GM23338 (cell line): ENCODE data around the gene UBTF. TPM values are rescaled to one million over a fixed set of nuclear protein-coding genes. Genes with fewer than 3 reads are reported as not detected.

Experiments
- ATAC-seq: fragments of 200-7000 bp; cut with Tn5 transposase; 3 replicates; pipeline ENCODE4 v1.9.1; 2020
- DNase-seq: peaks from one replicate; pipeline ENCODE4 v3.0.0-alpha.2; 2015; ENCODE audit warnings: low spot score
- H2AFZ ChIP-seq: fragments of 200-600 bp; sonication (generic); 2 replicates; pipeline ENCODE4 v1.8.0; 2016; ENCODE audit warnings: antibody characterized with exemption, mild to moderate bottlenecking, moderate library complexity
- H3F3A ChIP-seq: fragments of 200-600 bp; sonication (generic); replicated peaks from 2 replicates; pipeline ENCODE4 v1.8.0; 2017; ENCODE audit warnings: antibody characterized with exemption, mixed run types, low read depth
- H3K27ac ChIP-seq: fragments of 200-600 bp; sonication (generic); 2 replicates; pipeline ENCODE4 v1.6.1; 2016; ENCODE audit warnings: low read depth
- H3K27me3 ChIP-seq: fragments of 200-600 bp; sonication (generic); 2 replicates; pipeline ENCODE4 v1.8.0; 2016; ENCODE audit warnings: mild to moderate bottlenecking, mixed run types, moderate library complexity; ENCODE audit not compliant: insufficient read depth
- H3K36me3 ChIP-seq: fragments of 200-600 bp; sonication (generic); 2 replicates; pipeline ENCODE4 v1.8.0; 2016; ENCODE audit warnings: mild to moderate bottlenecking; ENCODE audit not compliant: insufficient read depth
- H3K4me1 ChIP-seq: fragments of 200-600 bp; sonication (generic); 2 replicates; pipeline ENCODE4 v1.8.0; 2016; ENCODE audit warnings: mild to moderate bottlenecking, moderate library complexity; ENCODE audit not compliant: insufficient read depth
- H3K4me2 ChIP-seq: fragments of 200-600 bp; sonication (generic); 2 replicates; pipeline ENCODE4 v1.7.1; 2017; ENCODE audit warnings: mixed run types
- H3K4me3 ChIP-seq: fragments of 200-600 bp; sonication (generic); 2 replicates; pipeline ENCODE4 v1.6.1; 2016; ENCODE audit warnings: mixed run types
- H3K79me2 ChIP-seq: fragments of 200-600 bp; sonication (generic); replicated peaks from 2 replicates; pipeline ENCODE4 v1.8.0; 2017; ENCODE audit warnings: mild to moderate bottlenecking; ENCODE audit not compliant: insufficient read depth
- H3K9me2 ChIP-seq: fragments of 200-600 bp; sonication (generic); 2 replicates; pipeline ENCODE4 v1.8.0; 2017; ENCODE audit not compliant: insufficient read depth
- H4K20me1 ChIP-seq: fragments of 200-600 bp; sonication (generic); replicated peaks from 2 replicates; pipeline ENCODE4 v1.8.0; 2017; ENCODE audit warnings: mild to moderate bottlenecking; ENCODE audit not compliant: insufficient read depth
- H3K27ac Mint-ChIP-seq: 2 replicates; pipeline ENCODE4 v1.8.0; 2020; ENCODE audit warnings: inconsistent platforms, mild to moderate bottlenecking, moderate library complexity, mixed read lengths
- H3K27me3 Mint-ChIP-seq: 3 replicates; pipeline ENCODE4 v1.8.0; 2022; ENCODE audit warnings: low read depth, mild to moderate bottlenecking, moderate library complexity, mixed read lengths, inconsistent platforms; ENCODE audit not compliant: insufficient read depth, poor library complexity
- H3K36me3 Mint-ChIP-seq: 3 replicates; pipeline ENCODE4 v1.8.0; 2021; ENCODE audit warnings: low read depth, mild to moderate bottlenecking, inconsistent platforms, moderate library complexity, mixed read lengths
- H3K4me1 Mint-ChIP-seq: 3 replicates; pipeline ENCODE4 v1.8.0; 2020; ENCODE audit warnings: mild to moderate bottlenecking, inconsistent platforms, mixed read lengths
- H3K4me3 Mint-ChIP-seq: 3 replicates; pipeline ENCODE4 v1.8.0; 2021; ENCODE audit warnings: moderate library complexity, mild to moderate bottlenecking, inconsistent platforms, mixed read lengths
- H3K9me3 Mint-ChIP-seq: 3 replicates; pipeline ENCODE4 v1.8.0; 2020; ENCODE audit warnings: moderate library complexity, mild to moderate bottlenecking, inconsistent platforms, mixed read lengths
- CREB1 ChIP-seq: fragments of 250-450 bp; sonication (Bioruptor Pico); IDR thresholded peaks from 2 replicates; pipeline ENCODE4 v1.5.0; 2020; ENCODE audit warnings: low read depth, mild to moderate bottlenecking, moderate library complexity
- EZH2 ChIP-seq: fragments of 200-600 bp; sonication (generic); IDR thresholded peaks from one replicate; pipeline ENCODE4 v1.8.0; 2017; ENCODE audit warnings: antibody characterized with exemption, mild to moderate bottlenecking, low read depth; ENCODE audit not compliant: unreplicated experiment
- EZH2phosphoT487 ChIP-seq: fragments of 200-600 bp; sonication (generic); IDR thresholded peaks from one replicate; pipeline ENCODE4 v1.8.1; 2018; ENCODE audit warnings: antibody characterized with exemption; ENCODE audit not compliant: unreplicated experiment
- JUNB ChIP-seq: IDR thresholded peaks from one replicate; pipeline ENCODE4 v1.6.1; 2016; ENCODE audit warnings: antibody characterized with exemption; ENCODE audit not compliant: unreplicated experiment
- NANOG ChIP-seq: IDR thresholded peaks from 2 replicates; pipeline ENCODE4 v1.6.1; 2016; ENCODE audit warnings: antibody characterized with exemption, borderline replicate concordance
- STAT1 ChIP-seq: IDR thresholded peaks from one replicate; pipeline ENCODE4 v1.6.1; 2016; ENCODE audit warnings: antibody characterized with exemption; ENCODE audit not compliant: unreplicated experiment
- ZNF114 ChIP-seq: fragments of 250-450 bp; sonication (Bioruptor Pico); IDR thresholded peaks from 2 replicates; pipeline ENCODE4 v1.5.0; 2020; ENCODE audit warnings: mild to moderate bottlenecking, moderate library complexity
- ZNF331 ChIP-seq: fragments of 250-450 bp; sonication (Bioruptor Pico); IDR thresholded peaks from 2 replicates; pipeline ENCODE4 v1.5.0; 2020; ENCODE audit warnings: low read depth, mild to moderate bottlenecking, moderate library complexity
- polyA plus RNA-seq: library from polyadenylated mRNA; unstranded; fragments of >200 nt; fragmentation: Nextera tagmentation; extraction: Ambion mirVana; gene quantifications from 2 replicates; pipeline ENCODE4 v1.2.1, GENCODE V29; 2016
- total RNA-seq: library from RNA; depleted of rRNA; stranded (reverse); fragments of >200 nt; shearing (Covaris generic); gene quantifications from 2 replicates; pipeline ENCODE4 v1.2.3, GENCODE V29; 2014
- TF ChIP-seq, protein P1 (sequence below): fragments of 250-450 bp; sonication (Bioruptor Pico); IDR thresholded peaks from 2 replicates; pipeline ENCODE4 v1.5.0; 2020; ENCODE audit warnings: mild to moderate bottlenecking, moderate library complexity
- TF ChIP-seq, protein P2 (sequence below): IDR thresholded peaks from 2 replicates; pipeline ENCODE4 v1.6.1; 2016; ENCODE audit warnings: antibody characterized with exemption
- TF ChIP-seq, protein P3 (sequence below), 2 experiments: fragments of 200-600 bp in 1 of 2; sonication (generic) in 1 of 2; conservative IDR thresholded peaks; 2 replicates each; pipeline versions ENCODE4 v1.5.1 to v1.6.1; 2016 to 2017; ENCODE audit warnings: antibody characterized with exemption in 2 of 2, low read depth in 2 of 2, mild to moderate bottlenecking in 2 of 2, moderate library complexity in 1 of 2

Gene UBTF
- total and polyA plus RNA-seq, 2 experiments from 2014 or later: 29.9 to 62.2 TPM

DNA sequence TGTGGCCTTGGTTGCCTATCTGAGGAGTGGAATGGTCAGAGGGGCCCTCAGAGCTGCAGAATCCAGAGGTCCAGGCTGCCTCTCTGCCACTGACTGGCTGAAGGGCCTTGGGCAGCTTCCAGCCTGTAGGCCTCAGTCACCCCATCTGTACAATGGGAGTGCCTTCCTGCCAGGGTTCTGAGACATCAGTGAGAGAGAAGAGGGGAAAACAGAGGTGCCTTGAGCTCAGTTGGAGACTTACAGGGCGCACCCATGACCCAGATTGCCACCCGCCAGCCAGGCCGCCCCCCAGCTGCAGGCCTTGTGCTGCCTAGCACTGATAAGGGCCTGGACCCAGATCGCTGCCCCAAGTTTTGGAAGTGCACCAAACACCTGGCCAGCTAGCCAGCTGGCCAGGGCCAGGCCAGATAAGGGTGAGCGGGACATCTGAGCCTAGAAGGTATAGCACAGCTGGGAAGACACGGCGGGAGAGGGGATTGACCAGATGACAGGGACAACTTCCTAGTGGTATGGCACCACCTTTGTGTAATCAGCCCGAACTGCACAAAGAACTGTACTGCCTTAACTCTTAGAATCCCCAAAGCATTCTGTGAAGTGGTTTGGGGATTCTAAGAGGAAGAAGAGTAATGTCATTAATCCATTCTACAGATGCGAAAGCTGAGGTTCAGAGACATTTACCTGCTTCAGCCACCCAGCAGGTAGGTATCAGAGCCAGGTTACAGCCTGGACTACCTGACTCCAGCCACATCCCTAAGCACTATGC lies 47.1 kb upstream of the UBTF start:
- Histone ChIP-seq H3K36me3 (no peaks in the 10 kb centered on the region), H3K9me2 (no peaks in the 10 kb centered on the region), H3K4me1 (no peaks in the 10 kb centered on the region), H2AFZ (no peak overlapping the region), H3K79me2 (no peaks in the 10 kb centered on the region), H4K20me1 (no peaks in the 10 kb centered on the region), H3K4me3 (no peak overlapping the region), H3F3A (no peaks in the 10 kb centered on the region), H3K27ac (no peak overlapping the region), H3K4me2 (no peak overlapping the region), H3K27me3 (no peaks in the 10 kb centered on the region)
- peaks cover 8% of the 10 kb centered on the region for H3K27me3 Mint-ChIP-seq
- no peak overlapping the region for H3K27ac Mint-ChIP-seq
- DNase-seq: no peak
- peaks cover 5% of the 10 kb centered on the region; the same call in 1 of the 3 replicates for H3K4me1 Mint-ChIP-seq
- H3K9me3 Mint-ChIP-seq: no peaks in the 10 kb centered on the region
- H3K4me3 Mint-ChIP-seq: no peak overlapping the region
- ATAC-seq: no peak
- no peak for TF ChIP-seq EZH2
- no peak for TF ChIP-seq NANOG
- TF ChIP-seq, protein P1, sequence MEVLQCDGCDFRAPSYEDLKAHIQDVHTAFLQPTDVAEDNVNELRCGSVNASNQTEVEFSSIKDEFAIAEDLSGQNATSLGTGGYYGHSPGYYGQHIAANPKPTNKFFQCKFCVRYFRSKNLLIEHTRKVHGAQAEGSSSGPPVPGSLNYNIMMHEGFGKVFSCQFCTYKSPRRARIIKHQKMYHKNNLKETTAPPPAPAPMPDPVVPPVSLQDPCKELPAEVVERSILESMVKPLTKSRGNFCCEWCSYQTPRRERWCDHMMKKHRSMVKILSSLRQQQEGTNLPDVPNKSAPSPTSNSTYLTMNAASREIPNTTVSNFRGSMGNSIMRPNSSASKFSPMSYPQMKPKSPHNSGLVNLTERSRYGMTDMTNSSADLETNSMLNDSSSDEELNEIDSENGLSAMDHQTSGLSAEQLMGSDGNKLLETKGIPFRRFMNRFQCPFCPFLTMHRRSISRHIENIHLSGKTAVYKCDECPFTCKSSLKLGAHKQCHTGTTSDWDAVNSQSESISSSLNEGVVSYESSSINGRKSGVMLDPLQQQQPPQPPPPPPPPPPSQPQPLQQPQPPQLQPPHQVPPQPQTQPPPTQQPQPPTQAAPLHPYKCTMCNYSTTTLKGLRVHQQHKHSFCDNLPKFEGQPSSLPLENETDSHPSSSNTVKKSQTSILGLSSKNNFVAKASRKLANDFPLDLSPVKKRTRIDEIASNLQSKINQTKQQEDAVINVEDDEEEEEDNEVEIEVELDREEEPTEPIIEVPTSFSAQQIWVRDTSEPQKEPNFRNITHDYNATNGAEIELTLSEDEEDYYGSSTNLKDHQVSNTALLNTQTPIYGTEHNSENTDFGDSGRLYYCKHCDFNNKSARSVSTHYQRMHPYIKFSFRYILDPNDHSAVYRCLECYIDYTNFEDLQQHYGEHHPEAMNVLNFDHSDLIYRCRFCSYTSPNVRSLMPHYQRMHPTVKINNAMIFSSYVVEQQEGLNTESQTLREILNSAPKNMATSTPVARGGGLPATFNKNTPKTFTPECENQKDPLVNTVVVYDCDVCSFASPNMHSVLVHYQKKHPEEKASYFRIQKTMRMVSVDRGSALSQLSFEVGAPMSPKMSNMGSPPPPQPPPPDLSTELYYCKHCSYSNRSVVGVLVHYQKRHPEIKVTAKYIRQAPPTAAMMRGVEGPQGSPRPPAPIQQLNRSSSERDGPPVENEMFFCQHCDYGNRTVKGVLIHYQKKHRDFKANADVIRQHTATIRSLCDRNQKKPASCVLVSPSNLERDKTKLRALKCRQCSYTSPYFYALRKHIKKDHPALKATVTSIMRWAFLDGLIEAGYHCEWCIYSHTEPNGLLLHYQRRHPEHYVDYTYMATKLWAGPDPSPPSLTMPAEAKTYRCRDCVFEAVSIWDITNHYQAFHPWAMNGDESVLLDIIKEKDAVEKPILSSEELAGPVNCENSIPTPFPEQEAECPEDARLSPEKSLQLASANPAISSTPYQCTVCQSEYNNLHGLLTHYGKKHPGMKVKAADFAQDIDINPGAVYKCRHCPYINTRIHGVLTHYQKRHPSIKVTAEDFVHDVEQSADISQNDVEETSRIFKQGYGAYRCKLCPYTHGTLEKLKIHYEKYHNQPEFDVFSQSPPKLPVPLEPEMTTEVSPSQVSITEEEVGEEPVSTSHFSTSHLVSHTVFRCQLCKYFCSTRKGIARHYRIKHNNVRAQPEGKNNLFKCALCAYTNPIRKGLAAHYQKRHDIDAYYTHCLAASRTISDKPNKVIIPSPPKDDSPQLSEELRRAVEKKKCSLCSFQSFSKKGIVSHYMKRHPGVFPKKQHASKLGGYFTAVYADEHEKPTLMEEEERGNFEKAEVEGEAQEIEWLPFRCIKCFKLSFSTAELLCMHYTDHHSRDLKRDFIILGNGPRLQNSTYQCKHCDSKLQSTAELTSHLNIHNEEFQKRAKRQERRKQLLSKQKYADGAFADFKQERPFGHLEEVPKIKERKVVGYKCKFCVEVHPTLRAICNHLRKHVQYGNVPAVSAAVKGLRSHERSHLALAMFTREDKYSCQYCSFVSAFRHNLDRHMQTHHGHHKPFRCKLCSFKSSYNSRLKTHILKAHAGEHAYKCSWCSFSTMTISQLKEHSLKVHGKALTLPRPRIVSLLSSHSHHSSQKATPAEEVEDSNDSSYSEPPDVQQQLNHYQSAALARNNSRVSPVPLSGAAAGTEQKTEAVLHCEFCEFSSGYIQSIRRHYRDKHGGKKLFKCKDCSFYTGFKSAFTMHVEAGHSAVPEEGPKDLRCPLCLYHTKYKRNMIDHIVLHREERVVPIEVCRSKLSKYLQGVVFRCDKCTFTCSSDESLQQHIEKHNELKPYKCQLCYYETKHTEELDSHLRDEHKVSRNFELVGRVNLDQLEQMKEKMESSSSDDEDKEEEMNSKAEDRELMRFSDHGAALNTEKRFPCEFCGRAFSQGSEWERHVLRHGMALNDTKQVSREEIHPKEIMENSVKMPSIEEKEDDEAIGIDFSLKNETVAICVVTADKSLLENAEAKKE (CRISPR knock-in tag): no peak
- no peak for TF ChIP-seq ZNF114 (CRISPR knock-in tag)
- H3K36me3 Mint-ChIP-seq: no peaks in the 10 kb centered on the region

DNA sequence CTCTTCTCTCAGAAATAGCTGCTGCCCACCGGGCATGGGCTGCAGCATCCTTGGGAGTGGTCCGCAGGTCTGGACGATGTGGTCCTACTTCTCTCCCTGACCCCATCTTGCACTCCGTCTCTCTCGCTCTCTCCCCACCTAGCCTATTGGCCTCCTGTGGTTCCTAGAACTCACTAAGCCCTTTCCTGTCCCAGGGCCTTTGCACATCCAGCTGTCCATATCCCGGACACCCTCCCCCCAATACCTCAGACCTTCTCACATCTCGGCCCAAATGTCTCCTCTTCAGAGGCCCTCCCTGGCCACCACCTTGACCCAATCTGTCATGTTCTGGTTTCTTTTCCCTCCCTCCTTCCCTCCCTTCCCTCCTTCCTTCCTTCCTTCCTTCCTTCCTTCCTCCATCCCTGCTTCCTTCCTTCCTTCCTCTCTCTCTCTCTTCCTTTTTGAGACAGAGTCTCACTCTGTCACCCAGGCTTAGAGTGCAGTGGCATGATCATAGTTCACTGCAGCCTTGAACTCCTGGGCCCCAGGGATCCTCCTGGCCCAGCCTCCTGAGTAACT lies 43.9 kb upstream of the UBTF start:
- no peaks in the 10 kb centered on the region for H3K27me3 ChIP-seq
- no peaks in the 10 kb centered on the region for H3F3A ChIP-seq
- peaks cover 9% of the 10 kb centered on the region for H3K27me3 Mint-ChIP-seq
- H3K9me3 Mint-ChIP-seq: no peaks in the 10 kb centered on the region
- no peaks in the 10 kb centered on the region for H3K4me1 ChIP-seq
- ATAC-seq: no peak
- H3K4me2 ChIP-seq: no peak overlapping the region
- no peak overlapping the region for H3K4me3 ChIP-seq
- H3K27ac ChIP-seq: no peak overlapping the region
- H3K27ac Mint-ChIP-seq: no peak overlapping the region
- no peak overlapping the region for H2AFZ ChIP-seq
- no peaks in the 10 kb centered on the region for H3K9me2 ChIP-seq
- no peaks in the 10 kb centered on the region for H3K36me3 ChIP-seq
- no peaks in the 10 kb centered on the region for H4K20me1 ChIP-seq
- peaks cover 2% of the 10 kb centered on the region; the same call in 1 of the 3 replicates for H3K4me1 Mint-ChIP-seq
- no peak for DNase-seq
- no peaks in the 10 kb centered on the region for H3K36me3 Mint-ChIP-seq
- no peak overlapping the region for H3K4me3 Mint-ChIP-seq
- no peaks in the 10 kb centered on the region for H3K79me2 ChIP-seq
- TF ChIP-seq EZH2: no peak
- TF ChIP-seq, protein P2, sequence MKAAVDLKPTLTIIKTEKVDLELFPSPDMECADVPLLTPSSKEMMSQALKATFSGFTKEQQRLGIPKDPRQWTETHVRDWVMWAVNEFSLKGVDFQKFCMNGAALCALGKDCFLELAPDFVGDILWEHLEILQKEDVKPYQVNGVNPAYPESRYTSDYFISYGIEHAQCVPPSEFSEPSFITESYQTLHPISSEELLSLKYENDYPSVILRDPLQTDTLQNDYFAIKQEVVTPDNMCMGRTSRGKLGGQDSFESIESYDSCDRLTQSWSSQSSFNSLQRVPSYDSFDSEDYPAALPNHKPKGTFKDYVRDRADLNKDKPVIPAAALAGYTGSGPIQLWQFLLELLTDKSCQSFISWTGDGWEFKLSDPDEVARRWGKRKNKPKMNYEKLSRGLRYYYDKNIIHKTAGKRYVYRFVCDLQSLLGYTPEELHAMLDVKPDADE: no peak
- no peak for TF ChIP-seq CREB1 (CRISPR knock-in tag)
- no peak for TF ChIP-seq NANOG
- TF ChIP-seq STAT1: no peak
- TF ChIP-seq, protein P3, sequence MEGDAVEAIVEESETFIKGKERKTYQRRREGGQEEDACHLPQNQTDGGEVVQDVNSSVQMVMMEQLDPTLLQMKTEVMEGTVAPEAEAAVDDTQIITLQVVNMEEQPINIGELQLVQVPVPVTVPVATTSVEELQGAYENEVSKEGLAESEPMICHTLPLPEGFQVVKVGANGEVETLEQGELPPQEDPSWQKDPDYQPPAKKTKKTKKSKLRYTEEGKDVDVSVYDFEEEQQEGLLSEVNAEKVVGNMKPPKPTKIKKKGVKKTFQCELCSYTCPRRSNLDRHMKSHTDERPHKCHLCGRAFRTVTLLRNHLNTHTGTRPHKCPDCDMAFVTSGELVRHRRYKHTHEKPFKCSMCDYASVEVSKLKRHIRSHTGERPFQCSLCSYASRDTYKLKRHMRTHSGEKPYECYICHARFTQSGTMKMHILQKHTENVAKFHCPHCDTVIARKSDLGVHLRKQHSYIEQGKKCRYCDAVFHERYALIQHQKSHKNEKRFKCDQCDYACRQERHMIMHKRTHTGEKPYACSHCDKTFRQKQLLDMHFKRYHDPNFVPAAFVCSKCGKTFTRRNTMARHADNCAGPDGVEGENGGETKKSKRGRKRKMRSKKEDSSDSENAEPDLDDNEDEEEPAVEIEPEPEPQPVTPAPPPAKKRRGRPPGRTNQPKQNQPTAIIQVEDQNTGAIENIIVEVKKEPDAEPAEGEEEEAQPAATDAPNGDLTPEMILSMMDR (conservative IDR thresholded peaks at IDR 0.05; ENCODE audit: low read depth in 2 of 2): no peak
- no peak for TF ChIP-seq JUNB
- TF ChIP-seq ZNF114 (CRISPR knock-in tag): no peak
- no peak for TF ChIP-seq ZNF331 (CRISPR knock-in tag)
- no peak for TF ChIP-seq EZH2phosphoT487
